Fibroblast of the aortic adventitia (primary cell): ENCODE results near the gene TRIM62. TPM values are rescaled to one million over a fixed set of nuclear protein-coding genes. Genes with fewer than 3 reads are reported as not detected.

Experiments
- DNase-seq: peaks from one replicate; pipeline ENCODE4 v3.0.0-alpha.2; 2010; ENCODE audit warnings: low read depth
- H3K4me3 ChIP-seq: 2 replicates; pipeline ENCODE4 v1.5.1; 2011; ENCODE audit warnings: low read depth, mild to moderate bottlenecking, control low read depth, low read length, moderate library complexity
- total RNA-seq: library from RNA; depleted of rRNA; stranded (reverse); fragments of >200 nt; gene quantifications from 2 replicates; pipeline ENCODE4 v1.2.3, GENCODE V29; 2012; ENCODE audit warnings: low replicate concordance
- TF ChIP-seq, protein P1 (sequence below): IDR thresholded peaks from 2 replicates; pipeline ENCODE4 v1.5.1; 2011; ENCODE audit warnings: mild to moderate bottlenecking, low read length, control low read depth, inconsistent platforms; ENCODE audit not compliant: insufficient read depth

The TRIM62 gene
- total RNA-seq, 1 donor, result 3.1 TPM

DNA sequence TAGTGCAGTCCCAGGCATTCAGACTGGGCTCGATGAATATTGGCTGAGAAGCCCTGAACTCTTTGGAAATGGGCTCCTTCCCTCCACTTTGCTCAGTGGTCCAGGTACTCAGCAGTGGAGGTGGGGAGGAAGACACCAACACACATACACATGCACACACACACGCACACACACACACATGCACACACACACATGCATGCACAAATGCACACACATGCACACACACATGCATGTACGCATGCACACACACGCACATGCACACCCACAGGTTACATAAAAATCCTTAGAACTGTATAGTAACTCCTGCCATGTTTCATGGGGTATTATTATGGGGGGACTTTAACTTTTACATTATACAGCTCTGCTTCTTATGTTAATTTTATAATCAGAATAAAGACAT lies 5.0 kb downstream of the TRIM62 start:
- no peak for DNase-seq
- TF ChIP-seq, protein P1, sequence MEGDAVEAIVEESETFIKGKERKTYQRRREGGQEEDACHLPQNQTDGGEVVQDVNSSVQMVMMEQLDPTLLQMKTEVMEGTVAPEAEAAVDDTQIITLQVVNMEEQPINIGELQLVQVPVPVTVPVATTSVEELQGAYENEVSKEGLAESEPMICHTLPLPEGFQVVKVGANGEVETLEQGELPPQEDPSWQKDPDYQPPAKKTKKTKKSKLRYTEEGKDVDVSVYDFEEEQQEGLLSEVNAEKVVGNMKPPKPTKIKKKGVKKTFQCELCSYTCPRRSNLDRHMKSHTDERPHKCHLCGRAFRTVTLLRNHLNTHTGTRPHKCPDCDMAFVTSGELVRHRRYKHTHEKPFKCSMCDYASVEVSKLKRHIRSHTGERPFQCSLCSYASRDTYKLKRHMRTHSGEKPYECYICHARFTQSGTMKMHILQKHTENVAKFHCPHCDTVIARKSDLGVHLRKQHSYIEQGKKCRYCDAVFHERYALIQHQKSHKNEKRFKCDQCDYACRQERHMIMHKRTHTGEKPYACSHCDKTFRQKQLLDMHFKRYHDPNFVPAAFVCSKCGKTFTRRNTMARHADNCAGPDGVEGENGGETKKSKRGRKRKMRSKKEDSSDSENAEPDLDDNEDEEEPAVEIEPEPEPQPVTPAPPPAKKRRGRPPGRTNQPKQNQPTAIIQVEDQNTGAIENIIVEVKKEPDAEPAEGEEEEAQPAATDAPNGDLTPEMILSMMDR, result no peak
- no peak overlapping the region for H3K4me3 ChIP-seq

DNA sequence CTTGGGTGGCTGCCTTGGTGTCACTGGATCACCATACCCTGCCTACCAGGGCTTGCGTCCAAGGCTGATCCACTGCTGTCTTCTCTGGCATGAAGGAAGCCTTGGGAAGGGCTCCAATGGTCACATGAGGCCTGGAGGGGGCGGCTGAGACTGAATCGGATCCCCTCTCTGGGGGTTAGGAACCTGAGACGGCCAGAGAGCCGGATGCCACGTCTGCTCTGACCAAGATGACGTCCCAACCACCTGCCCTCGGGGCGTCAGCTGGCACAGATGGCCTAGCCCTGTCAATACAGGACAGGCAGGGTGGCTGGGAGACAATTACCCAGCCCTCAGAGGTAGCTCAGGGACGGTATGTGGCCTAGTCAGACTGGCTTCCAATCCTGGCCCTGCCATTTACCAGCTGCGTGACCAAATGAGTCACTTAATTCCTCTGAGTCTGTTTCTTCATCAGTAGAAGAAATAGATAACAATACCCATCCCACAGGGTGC lies 5.4 kb downstream of the TRIM62 start:
- TF ChIP-seq, protein P1, result no peak
- peak; percentile 30 for DNase-seq
- no peak overlapping the region for H3K4me3 ChIP-seq

DNA sequence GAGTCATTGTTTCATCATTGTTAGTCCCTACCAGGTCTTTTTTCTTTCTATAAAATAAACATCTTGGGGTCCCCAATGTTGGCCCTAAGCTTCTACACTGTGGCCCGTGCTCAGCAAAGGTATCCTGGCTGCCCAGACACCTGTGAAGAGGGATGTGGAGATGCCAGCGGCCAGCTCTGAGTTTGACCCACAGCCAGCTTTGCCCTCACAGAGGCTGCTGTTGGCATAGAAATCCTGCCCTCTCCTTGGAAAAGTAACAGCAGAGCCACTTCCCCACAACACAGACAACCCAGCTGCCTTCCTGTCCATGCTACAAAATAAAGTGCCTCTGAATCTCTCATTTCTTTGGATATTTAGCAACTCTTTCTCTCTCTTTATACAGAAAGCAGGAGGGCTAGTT lies 6.0 kb downstream of the TRIM62 start:
- TF ChIP-seq, protein P1, result no peak
- DNase-seq, result no peak
- no peak overlapping the region for H3K4me3 ChIP-seq

DNA sequence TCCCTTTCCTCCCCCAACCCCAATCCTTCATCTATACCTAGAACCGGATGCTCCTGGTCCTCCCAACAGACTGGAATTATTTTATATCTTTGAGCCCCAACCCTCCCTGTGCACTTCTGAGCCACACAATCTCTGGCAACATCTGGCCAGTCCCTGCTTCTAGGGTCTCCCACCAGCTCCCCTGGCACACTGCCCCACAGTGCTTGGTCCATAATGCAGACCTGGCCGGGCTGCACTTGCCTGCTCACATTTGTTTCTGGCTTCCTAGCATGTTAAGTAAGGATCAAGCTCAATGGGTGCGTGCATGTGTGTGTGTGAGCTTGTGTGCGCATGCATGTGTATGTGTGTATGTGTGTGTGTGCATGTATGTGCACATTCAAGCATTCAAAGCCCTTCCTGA lies 8.8 kb downstream of the TRIM62 start:
- no peak overlapping the region for H3K4me3 ChIP-seq
- no peak for DNase-seq
- TF ChIP-seq, protein P1, result no peak

DNA sequence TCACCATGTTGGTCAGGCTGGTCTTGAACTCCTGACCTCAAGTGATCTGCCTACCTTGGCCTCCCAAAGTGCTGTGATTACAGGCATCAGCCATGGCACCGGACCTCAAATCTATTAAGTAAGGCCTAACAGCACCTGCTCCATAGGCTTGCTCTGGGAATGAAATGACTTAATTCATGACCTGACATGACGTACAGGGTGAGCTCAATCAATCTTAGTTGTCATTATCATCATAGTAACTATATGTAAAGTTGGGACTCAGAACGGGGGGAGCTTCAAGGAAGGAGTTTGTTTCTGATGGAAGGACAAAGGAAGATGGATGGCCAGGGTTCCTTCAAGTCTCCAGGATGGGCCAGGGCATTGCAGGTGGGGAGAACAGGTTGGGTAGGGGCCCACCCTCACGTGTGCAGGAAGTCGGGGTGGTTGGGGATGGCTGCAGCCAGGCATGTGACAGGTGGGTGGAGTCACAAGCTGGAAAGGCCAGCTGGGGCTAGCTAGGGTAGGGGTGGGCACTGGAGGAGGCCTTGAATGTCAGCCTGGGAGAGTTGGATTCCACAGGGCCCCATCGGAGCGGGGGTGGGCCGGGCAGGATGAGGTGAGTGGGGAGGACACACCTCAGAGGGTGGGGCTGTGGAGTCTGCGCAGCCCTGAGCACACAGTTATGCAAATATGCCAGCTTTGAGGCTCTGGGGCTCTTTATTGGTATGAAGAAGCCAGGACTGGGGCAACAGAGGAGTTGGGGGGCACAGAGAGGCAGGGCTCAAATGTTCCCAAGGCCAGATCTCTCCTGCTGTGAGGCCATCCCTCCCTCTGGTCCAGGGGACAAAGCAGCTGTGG lies 9.6 kb downstream of the TRIM62 start:
- TF ChIP-seq, protein P1, result no peak
- no peak for DNase-seq
- no peak overlapping the region for H3K4me3 ChIP-seq

DNA sequence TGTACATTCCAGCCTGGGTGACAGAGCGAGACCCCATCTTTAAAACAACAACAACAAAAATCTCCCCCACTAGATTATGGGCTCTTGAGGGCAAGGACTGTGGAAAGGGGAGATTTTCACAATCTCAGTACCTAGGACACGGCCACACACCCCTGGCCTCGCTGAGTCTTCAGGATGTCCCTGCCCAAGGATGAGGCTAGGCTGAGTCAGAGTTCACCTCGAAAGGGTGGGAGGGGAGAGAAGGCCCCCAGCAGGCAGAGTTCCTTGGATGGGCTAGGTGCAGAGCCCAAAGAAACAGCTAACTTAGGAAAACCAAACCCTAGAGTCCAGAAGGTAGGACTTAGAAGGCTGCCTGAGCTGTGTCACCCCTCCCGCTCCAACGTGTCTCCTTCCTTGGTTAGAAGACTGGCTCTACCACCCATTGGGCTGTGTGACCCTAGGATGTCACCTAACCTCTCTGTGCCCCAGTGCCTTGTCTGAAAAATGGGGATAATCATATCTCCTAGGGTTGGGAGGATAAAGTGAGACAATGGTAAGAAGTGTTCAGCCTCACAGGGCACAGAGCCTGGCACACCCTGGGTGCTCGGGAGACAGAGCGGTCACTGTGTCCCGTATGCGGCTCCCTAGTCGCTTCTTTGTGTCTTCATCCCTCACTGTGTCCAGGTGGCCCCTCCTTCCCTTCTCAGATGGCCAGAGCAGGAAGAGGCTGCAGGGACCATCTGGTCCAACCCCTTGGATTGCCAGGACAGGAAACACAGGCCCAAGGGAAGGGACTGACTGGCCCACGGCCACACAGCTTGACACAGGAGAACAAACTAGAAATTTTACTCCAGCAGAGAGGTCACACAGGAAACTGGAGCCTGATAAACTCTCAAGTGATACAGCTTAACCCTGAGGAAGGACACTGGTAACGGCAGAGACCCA lies 11.2 kb downstream of the TRIM62 start:
- TF ChIP-seq, protein P1, result no peak
- H3K4me3 ChIP-seq, result no peak overlapping the region

More for the DNA sequence above, 11.2 kb downstream of the TRIM62 start:
- DNase-seq, result no peak
